IgD-negative memory B cell (primary cell): ENCODE data around the gene LBR. TPM values are rescaled to one million over a fixed set of nuclear protein-coding genes. Genes with fewer than 3 reads are reported as not detected.
"Not testable (repeated sequence)": the region's sequence is repeated elsewhere in the genome, so short reads cannot be mapped to it uniquely, and the experiment has no call there.

Experiments
- H3K27ac Mint-ChIP-seq, 3 donors: one replicate each; pipeline ENCODE4 v1.8.0; 2020 to 2022; ENCODE audit warnings: mild to moderate bottlenecking in 3 of 3, mixed read lengths in 3 of 3, moderate library complexity in 1 of 3
- H3K27me3 Mint-ChIP-seq: one replicate; pipeline ENCODE4 v1.8.0; 2021; ENCODE audit warnings: mixed read lengths
- H3K36me3 Mint-ChIP-seq: one replicate; pipeline ENCODE4 v1.8.0; 2020; ENCODE audit warnings: mild to moderate bottlenecking, mixed read lengths
- H3K4me1 Mint-ChIP-seq, 3 donors: one replicate each; pipeline ENCODE4 v1.8.0; 2020 to 2022; ENCODE audit warnings: mixed read lengths in 3 of 3, mild to moderate bottlenecking in 1 of 3
- H3K4me3 Mint-ChIP-seq, 4 donors: one replicate each; pipeline ENCODE4 v1.8.0; 2020 to 2022; ENCODE audit warnings: mild to moderate bottlenecking in 4 of 4, mixed read lengths in 4 of 4, moderate library complexity in 3 of 4
- H3K9me3 Mint-ChIP-seq, 3 donors: one replicate each; pipeline ENCODE4 v1.8.0; 2020 to 2021; ENCODE audit warnings: mixed read lengths in 3 of 3, mild to moderate bottlenecking in 1 of 3
- polyA plus RNA-seq: library from polyadenylated mRNA; unstranded; fragments of 300-500 nt; fragmentation: Illumina TruSeq; gene quantifications from one replicate; pipeline ENCODE4 v1.2.3, GENCODE V29; 2021

Gene LBR
- polyA plus RNA-seq: 82.2 TPM

DNA sequence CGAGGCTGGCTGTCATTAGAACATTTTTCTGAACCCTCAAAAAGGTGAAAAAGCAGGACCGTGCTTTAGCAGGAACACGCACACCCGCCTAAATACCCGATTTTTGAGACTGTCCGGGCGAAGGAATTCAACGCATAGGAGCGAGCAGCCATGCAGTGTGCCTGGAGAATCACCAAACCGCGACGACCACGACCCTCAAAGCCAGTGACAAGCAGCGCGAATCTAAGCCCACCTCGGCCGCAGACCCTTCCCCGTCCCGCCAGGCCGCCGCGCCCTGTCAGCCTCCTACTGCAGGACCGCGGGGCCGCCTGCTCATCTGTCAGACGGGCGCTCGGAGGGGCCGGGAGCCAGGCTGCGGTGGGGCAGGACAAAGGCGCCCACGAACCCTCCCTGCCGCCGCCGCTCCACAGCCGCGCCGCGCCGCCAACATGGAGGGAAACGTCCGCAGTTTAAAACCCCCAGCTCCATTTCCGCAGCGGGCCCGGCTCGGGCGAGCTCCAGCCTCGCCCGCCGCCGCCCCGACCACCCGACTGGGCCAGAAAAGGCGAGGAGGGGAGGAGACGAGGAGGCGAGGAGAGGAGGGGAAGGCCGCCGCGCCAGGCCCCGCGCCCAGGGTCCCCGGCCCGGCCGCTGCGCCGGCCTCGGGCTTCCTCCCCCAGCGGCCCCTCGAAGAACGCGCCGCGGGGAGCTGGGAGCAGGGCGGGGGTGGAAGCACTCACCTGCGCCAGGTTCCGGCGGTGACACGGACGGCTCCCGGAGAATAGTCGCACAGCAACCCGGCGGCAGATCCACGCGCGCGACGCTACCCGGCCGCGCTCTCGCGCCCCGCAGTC is at the start of gene LBR:
LBR (minus strand) TSS at position 804 of the 833 bp plus-strand sequence. CDS start 3,963 bp downstream, outside the sequence.
- Mint-ChIP-seq H3K36me3 (no peaks in the 10 kb centered on the region), H3K4me3 (peak within 1 kb of the TSS; percentile 94 to 98 (median 95)), H3K27ac (peak within 1 kb of the TSS; percentile 90 to 97 (median 94)), H3K9me3 (no peaks in the 10 kb centered on the region), H3K27me3 (no peaks in the 10 kb centered on the region), H3K4me1 (peaks cover 32 to 48% (median 48%) of the 10 kb centered on the region in 3 donors)

DNA sequence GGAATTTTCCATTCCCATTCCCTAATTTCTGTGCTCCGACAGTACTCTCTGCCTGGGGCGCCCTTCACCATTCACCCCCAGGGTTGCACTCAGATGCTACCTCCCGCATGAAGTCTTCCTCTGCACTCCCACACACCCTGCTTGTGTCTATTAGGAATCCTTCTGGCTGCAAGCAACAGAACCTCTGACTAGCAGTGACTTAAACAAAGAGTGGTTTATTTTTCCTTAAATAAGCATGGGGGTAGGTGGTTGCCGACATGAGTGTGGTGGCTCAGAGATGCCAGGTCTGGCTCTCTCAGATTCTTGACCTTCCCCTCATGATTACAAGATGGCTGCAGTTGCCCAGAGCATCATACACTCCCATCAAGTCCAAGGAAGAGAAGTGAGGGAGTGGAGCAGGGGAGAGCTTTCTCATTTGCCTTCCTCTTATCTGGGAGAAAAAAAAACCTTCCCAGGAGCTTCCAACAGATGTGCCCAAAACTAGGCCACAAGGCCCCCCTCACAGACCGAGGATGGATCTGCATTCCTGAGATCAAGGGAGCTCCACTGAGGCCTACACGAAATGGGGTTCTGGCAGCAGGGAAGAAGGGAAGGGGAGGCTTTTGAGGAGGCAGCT is 49.6 kb upstream of the LBR start:
- Mint-ChIP-seq H3K27me3 (peaks cover 2% of the 10 kb centered on the region), H3K36me3 (no peaks in the 10 kb centered on the region), H3K4me1 (peaks cover 49 to 51% (median 49%) of the 10 kb centered on the region in 3 donors), H3K27ac (peak overlapping the region in 2 of 3 donors; percentile 27 to 60), H3K9me3 (no peaks in the 10 kb centered on the region), H3K4me3 (peak overlapping the region in 3 of 4 donors; percentile 3 to 74 (median 43))

DNA sequence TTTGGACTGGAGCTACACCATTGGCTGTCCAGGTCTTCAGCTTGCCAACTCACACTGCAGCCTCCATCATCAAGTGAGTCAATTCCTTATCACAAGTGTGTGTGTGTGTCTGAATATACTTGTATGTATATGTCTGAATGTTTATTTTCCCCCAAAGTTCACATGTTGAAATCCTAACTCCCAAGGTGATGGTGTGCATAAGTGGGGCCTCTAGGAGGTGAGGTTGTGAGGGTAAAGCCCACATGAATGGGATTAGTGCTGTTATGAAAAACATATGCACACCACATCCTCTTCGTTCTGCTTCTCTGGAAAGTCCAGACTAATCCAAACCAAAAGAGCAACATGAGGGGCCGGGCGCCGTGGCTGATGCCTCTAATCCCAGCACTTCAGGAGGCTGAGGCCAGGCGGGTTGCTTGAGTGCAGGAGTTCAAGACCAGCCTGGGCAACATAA is 48.7 kb upstream of the LBR start:
- peak overlapping the region in 2 of 4 donors; percentile 46 to 57 for H3K4me3 Mint-ChIP-seq
- no peaks in the 10 kb centered on the region for H3K9me3 Mint-ChIP-seq
- H3K27me3 Mint-ChIP-seq: no peaks in the 10 kb centered on the region
- H3K36me3 Mint-ChIP-seq: no peaks in the 10 kb centered on the region
- peaks cover 43 to 46% (median 44%) of the 10 kb centered on the region in 3 donors for H3K4me1 Mint-ChIP-seq
- H3K27ac Mint-ChIP-seq: peak overlapping the region; percentile 3 to 52 (median 41)

DNA sequence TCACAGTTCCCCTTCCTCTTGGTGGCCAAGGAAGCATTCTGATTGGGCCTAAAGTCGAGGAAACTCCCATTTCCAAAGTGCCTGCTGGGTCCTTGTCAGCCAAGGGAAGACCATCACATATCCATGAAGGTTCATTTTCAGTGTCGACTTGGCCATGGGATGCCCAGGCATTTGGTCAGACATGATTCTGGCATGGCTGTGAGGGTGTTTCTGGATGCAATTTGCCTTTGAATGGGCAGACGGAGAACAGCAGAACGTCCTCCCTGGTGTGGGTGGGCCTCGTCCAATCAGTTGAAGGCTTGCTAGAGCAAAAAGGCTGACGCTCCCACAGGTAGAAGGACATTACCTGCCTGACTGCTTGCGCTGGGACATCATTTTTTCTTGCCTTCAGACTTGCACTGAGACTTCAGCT is 48.3 kb upstream of the LBR start:
- peak overlapping the region in 1 of 4 donors; percentile 46 for H3K4me3 Mint-ChIP-seq
- H3K27ac Mint-ChIP-seq: peak overlapping the region in 1 of 3 donors; percentile 3
- H3K9me3 Mint-ChIP-seq: no peaks in the 10 kb centered on the region
- peaks cover 40 to 44% (median 42%) of the 10 kb centered on the region in 3 donors for H3K4me1 Mint-ChIP-seq
- H3K27me3 Mint-ChIP-seq: no peaks in the 10 kb centered on the region
- no peaks in the 10 kb centered on the region for H3K36me3 Mint-ChIP-seq

DNA sequence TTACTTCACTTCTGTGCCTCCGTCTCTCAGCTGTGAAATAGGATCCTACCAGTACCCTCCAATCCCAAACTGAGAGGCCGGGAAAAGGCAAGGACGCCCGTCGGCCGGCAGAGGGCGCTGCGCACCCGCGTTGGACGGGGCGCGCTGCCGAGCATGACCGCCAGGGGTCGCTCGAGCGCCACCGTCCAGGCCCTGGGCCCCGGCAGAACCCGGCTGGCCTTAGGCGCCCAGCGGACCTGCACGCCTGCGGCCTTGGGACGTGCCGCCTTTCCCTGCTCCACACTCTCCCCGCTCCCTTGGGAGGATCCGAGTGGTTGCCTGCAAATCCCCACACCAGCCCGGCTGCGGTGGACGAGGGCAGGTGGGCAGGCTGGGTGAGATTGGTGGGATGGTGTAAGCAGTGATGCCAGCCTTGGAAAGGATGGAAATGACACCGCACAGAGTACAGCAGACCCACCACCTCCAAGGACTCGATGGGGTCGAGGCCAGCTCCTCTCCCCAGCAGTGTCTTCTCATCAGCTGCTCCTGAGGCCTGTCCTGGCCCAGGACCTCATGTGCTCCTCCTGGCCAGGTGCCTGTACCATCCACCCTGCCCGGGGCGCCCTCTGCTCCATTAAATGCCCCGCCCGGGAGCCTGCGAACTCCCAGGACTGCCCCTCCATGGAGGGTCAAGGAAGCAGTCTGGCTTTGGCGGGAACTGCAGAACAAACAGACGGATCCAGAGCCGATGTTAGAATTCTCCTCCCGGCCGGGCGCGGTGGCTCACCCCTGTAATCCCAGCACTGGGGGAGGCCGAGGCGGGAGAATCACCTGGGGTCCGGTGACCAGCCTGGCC is 47.4 kb upstream of the LBR start:
- H3K9me3 Mint-ChIP-seq: no peaks in the 10 kb centered on the region
- H3K27me3 Mint-ChIP-seq: no peaks in the 10 kb centered on the region
- H3K36me3 Mint-ChIP-seq: no peaks in the 10 kb centered on the region
- H3K4me1 Mint-ChIP-seq: peaks cover 32 to 35% (median 33%) of the 10 kb centered on the region in 3 donors
- H3K27ac Mint-ChIP-seq: peak overlapping the region in 2 of 3 donors; percentile 71 to 75
- peak overlapping the region in 1 of 4 donors; percentile 48 for H3K4me3 Mint-ChIP-seq

DNA sequence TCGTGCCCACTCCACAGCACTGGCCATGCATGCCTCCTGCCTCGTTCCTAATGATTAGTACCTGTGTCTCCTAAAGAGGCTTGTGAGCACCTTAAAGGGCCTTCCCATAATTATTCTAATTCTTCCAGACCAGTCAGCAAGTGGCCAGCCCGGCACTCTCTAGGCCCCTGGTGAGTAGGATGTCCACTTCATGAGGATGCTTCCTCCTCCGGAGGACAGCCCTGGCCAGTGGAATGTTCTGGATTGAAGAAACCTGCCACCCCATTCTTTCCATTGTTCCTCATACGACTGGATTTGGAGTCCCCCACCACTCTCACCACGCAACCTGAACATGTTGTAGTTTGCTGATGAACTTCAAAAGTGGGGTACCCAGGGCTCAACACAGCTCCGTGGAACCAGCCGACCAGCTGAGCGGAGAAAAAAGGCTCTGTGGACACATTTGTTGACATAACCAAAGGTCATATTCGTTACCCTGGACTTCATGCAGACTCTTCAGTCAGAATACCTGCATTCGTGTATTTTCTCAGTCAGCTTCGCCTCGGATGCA is 46.7 kb upstream of the LBR start:
- Mint-ChIP-seq H3K4me3 (peak overlapping the region in 1 of 4 donors; percentile 48), H3K4me1 (peaks cover 26 to 32% (median 31%) of the 10 kb centered on the region in 3 donors)

DNA sequence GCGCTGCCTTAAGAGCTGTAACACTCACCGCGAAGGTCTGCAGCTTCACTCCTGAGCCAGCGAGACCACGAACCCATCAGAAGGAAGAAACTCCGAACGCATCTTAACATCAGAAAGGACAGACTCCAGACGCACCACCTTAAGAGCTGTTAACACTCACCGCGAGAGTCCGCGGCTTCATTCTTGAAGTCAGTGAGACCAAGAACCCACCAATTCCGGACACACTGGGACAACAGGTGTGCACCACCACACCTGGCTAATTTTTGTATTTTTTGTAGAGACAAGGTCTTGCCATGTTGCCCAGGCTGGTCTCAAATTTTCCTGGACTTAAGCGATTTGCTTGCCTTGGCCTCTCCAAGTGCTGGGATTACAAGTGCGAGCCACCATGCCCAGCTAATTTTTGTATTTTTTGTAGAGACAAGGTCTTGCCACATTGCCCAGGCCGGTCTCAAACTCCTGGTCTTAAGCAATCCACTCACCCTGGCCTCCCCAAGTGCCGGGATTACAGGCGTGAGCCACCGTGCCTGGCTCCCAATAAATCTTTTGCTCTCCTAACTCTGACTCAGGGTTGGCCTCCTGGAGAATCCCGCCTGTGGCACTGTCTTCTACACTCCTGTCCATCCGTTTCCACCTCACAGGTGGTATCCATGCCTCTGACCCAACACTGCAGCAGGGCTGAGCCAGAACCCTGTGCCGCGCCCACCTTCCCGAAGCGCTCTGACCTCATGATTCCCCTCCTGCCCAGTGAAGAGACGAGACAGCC is 46.0 kb upstream of the LBR start:
- H3K4me3 Mint-ChIP-seq: peak overlapping the region in 1 of 4 donors; percentile 48
- peak overlapping the region in 2 of 3 donors; percentile 75 to 95 for H3K27ac Mint-ChIP-seq
- peaks cover 22 to 26% (median 24%) of the 10 kb centered on the region in 3 donors for H3K4me1 Mint-ChIP-seq

More for the DNA sequence above, 46.7 kb upstream of the LBR start:
- H3K36me3 Mint-ChIP-seq: no peaks in the 10 kb centered on the region
- no peaks in the 10 kb centered on the region for H3K27me3 Mint-ChIP-seq
- H3K27ac Mint-ChIP-seq: peak overlapping the region in 1 of 3 donors; percentile 75
- no peaks in the 10 kb centered on the region for H3K9me3 Mint-ChIP-seq

DNA sequence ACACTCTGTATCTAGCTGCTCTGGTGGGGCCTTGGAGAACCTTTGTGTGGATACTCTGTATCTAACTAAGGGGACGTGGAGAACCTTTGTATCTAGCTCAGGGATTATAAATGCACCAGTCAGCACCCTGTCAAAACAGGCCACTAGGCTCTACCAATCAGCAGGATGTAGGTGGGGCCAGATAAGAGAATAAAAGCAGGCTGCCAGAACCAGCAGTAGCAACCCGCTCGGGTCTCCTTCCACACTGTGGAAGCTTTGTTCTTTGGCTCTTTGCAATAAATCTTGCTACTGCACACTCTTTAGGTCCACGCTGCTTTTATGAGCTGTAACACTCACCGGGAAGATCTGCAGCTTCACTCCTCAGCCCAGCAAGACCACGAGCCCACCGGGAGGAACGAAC is 45.4 kb upstream of the LBR start:
- H3K27ac Mint-ChIP-seq: peak overlapping the region in 2 of 3 donors; percentile 33 to 95
- not testable (repeated sequence) for H3K27me3 Mint-ChIP-seq, H3K9me3 Mint-ChIP-seq, H3K36me3 Mint-ChIP-seq
- H3K4me1 Mint-ChIP-seq: peaks cover 22 to 28% (median 24%) of the 10 kb centered on the region in 3 donors
- H3K4me3 Mint-ChIP-seq: peak overlapping the region in 1 of 4 donors; percentile 13

More for the DNA sequence above, 46.0 kb upstream of the LBR start:
- not testable (repeated sequence) for H3K9me3 Mint-ChIP-seq, H3K36me3 Mint-ChIP-seq, H3K27me3 Mint-ChIP-seq

DNA sequence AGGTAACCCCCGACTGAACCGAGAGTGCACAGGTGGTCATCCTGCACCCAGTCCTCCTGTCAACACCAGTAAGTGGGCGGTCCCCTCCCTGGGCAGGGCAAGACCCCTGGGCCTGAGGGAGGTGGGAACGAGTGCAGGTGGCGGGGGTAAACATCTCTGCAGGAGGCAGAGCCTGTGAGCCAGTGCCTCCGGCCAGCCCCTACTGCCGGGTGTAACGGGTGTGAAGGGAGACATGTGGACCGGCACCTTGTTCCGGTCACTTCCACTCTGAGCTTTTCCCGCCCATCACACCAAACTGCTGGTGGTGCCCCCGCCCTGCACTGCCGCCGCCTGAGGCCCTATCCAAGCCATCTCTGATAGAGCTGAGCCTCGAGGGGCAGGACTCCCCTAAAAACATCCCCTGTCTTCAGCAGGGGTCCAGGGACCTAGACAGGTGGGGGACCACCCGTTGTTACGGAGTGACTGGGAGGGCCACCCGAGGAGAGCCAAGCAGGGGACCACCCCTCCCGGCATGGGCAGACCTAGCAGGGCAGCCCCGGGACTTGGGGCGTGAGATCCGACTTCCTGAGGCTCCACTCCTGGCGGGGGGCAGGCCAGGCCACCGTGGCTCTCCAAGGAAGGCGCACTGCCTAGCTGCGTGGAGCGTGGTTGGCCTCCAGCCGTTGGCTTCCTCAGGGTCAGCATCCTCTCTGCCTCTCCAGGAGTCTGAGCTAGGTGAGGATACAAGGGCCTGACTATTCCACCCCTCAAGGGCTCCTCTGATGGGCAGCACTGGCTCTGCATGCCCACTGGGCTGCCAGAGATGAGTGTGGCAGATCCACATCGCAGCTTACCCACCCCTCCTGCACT is 43.8 kb upstream of the LBR start:
- H3K27me3 Mint-ChIP-seq: no peaks in the 10 kb centered on the region
- H3K27ac Mint-ChIP-seq: peak overlapping the region in 1 of 3 donors; percentile 90

DNA sequence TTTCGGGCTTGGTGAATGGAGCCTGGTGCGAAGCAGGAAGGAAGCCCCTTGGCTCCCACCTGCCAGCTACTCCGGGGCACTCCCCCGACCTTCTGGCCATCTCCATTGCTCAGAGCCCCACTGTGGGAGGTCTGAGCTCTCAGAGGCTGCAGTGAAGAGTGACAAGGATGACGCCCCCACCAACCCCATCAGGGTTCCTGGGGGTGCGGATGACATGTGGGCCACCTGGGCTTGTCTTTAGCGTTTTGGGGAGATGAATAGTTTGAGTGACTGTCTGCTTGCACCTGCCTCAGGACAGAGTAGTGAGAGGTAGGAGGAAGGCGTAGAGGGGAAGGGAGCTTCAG is 43.2 kb upstream of the LBR start:
- Mint-ChIP-seq H3K4me3 (peak overlapping the region in 1 of 4 donors; percentile 26), H3K36me3 (no peaks in the 10 kb centered on the region), H3K9me3 (no peaks in the 10 kb centered on the region), H3K27me3 (no peaks in the 10 kb centered on the region), H3K4me1 (peaks cover 16 to 31% (median 18%) of the 10 kb centered on the region in 3 donors), H3K27ac (peak overlapping the region; percentile 28 to 90 (median 60))

More for the DNA sequence above, 43.8 kb upstream of the LBR start:
- Mint-ChIP-seq H3K4me1 (peaks cover 16 to 32% (median 20%) of the 10 kb centered on the region in 3 donors), H3K4me3 (peak overlapping the region in 1 of 4 donors; percentile 26), H3K9me3 (no peaks in the 10 kb centered on the region), H3K36me3 (no peaks in the 10 kb centered on the region)

DNA sequence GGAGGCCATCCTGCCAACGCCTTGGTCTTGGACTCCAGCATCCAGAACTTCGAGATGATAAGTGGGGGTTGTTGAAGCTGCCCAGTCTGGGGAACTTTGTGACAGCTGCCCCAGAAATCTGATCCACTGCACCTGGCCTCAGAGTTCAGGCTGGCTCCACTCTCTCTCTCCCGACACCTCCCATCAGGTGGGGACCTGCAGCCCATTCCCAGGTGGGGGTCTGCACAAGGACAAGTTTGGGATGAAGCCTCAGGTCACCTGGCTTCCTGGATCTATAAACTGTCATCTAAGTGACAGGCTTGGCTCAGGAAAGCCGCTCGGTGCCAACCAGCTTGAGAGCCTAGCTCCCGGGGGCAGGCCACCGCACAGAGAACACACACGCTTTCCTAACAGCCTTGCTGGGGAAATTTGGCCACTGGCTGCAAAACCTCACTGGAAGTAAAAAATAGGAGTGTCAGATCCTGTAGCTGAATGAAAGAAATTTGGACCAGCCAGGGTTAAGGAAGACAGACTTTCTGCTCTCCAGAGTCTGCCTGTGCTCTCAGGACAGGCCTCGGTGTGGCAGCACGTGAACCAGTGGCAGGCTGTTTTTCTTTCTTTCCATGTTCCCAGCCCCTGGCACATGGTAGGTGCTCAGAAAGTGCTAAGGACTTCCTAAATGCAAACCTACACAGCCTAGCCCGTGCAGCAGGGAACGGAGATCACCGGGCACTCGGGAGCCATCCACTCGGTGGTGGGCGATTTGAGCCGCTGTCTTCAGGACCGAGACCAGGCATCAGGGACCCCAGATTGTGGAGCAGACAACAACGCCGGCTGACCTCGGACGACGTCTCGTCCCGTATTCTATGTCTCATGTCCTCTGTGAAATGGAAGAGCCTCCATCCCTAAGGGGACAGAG is 42.6 kb upstream of the LBR start:
- H3K4me3 Mint-ChIP-seq: peak overlapping the region in 1 of 4 donors; percentile 55
- peaks cover 17 to 31% (median 19%) of the 10 kb centered on the region in 3 donors for H3K4me1 Mint-ChIP-seq

DNA sequence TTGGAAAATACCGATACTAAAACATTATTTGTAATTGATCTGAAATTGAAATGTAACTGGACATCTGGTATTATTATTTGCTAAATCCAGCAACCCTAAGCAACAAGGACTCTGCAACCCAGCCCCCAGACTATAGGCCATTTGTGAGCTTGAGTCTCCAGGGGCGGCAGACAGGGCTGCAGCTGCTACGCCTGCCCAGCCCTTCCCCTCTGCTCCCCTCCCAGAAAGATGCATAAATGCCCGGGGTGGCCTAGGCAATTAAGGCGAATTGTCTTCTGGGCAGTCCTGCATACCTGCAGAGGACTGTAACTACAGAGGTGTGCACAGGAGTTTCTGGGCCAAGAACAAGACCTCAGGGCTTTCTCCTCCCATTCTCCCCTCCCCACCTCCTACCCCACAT is 41.2 kb upstream of the LBR start:
- H3K4me1 Mint-ChIP-seq: peaks cover 17 to 24% (median 23%) of the 10 kb centered on the region in 3 donors
- H3K27ac Mint-ChIP-seq: peak overlapping the region; percentile 98 to 99 (median 98)
- no peaks in the 10 kb centered on the region for H3K36me3 Mint-ChIP-seq
- no peaks in the 10 kb centered on the region for H3K27me3 Mint-ChIP-seq
- no peaks in the 10 kb centered on the region for H3K9me3 Mint-ChIP-seq
- peak overlapping the region; percentile 44 to 98 (median 96) for H3K4me3 Mint-ChIP-seq

More for the DNA sequence above, 42.6 kb upstream of the LBR start:
- H3K36me3 Mint-ChIP-seq: no peaks in the 10 kb centered on the region
- H3K27me3 Mint-ChIP-seq: no peaks in the 10 kb centered on the region
- peak overlapping the region in 2 of 3 donors; percentile 60 to 90 for H3K27ac Mint-ChIP-seq
- no peaks in the 10 kb centered on the region for H3K9me3 Mint-ChIP-seq
